H9 (cell line): Measurements from ENCODE around the gene CCR8. TPM values are rescaled to one million over a fixed set of nuclear protein-coding genes. Genes with fewer than 3 reads are reported as not detected.

Experiments used
- DNase-seq: peaks from one replicate; pipeline ENCODE4 v3.0.0-alpha.2; 2017
- H2AFZ ChIP-seq: one replicate; pipeline ENCODE4 v1.6.1; 2013; ENCODE audit warnings: mild to moderate bottlenecking, low read length, control low read depth, moderate library complexity
- H2AK5ac ChIP-seq: 2 replicates; pipeline ENCODE4 v1.6.1; 2013; ENCODE audit warnings: low read length, control low read depth, mixed read lengths; ENCODE audit not compliant: insufficient read length
- H2BK120ac ChIP-seq: one replicate; pipeline ENCODE4 v1.6.1; 2013; ENCODE audit warnings: low read depth, mild to moderate bottlenecking, low read length, control low read depth, inconsistent platforms; ENCODE audit not compliant: poor library complexity, severe bottlenecking
- H2BK12ac ChIP-seq: 2 replicates; pipeline ENCODE4 v1.6.1; 2013; ENCODE audit warnings: low read length, control low read depth, mixed read lengths, low read depth; ENCODE audit not compliant: insufficient read length
- H2BK15ac ChIP-seq: 2 replicates; pipeline ENCODE4 v1.6.1; 2013; ENCODE audit warnings: low read depth, low read length, control low read depth
- H2BK20ac ChIP-seq: one replicate; pipeline ENCODE4 v1.6.1; 2013; ENCODE audit warnings: low read depth, mild to moderate bottlenecking, low read length, control low read depth, inconsistent platforms; ENCODE audit not compliant: poor library complexity, severe bottlenecking
- H2BK5ac ChIP-seq: 2 replicates; pipeline ENCODE4 v1.6.1; 2013; ENCODE audit warnings: low read length, control low read depth, mixed read lengths; ENCODE audit not compliant: insufficient read length
- H3K14ac ChIP-seq: 2 replicates; pipeline ENCODE4 v1.6.1; 2013; ENCODE audit warnings: low read length, control low read depth; ENCODE audit not compliant: insufficient read depth
- H3K18ac ChIP-seq: 2 replicates; pipeline ENCODE4 v1.6.1; 2013; ENCODE audit warnings: low read depth, mild to moderate bottlenecking, mixed read lengths, low read length, control low read depth; ENCODE audit not compliant: insufficient read length
- H3K23ac ChIP-seq: 2 replicates; pipeline ENCODE4 v1.6.1; 2013; ENCODE audit warnings: low read length, control low read depth, mixed read lengths, low read depth; ENCODE audit not compliant: insufficient read length
- H3K23me2 ChIP-seq: 2 replicates; pipeline ENCODE4 v1.6.1; 2013; ENCODE audit warnings: low read depth, mild to moderate bottlenecking, mixed read lengths, low read length, control low read depth; ENCODE audit not compliant: insufficient read length, poor library complexity, severe bottlenecking
- H3K27ac ChIP-seq: 2 replicates; pipeline ENCODE4 v1.5.1; 2013; ENCODE audit warnings: low read length, control low read depth, mixed read lengths, low read depth; ENCODE audit not compliant: insufficient read length
- H3K27me3 ChIP-seq: 2 replicates; pipeline ENCODE4 v1.6.1; 2013; ENCODE audit warnings: low read length, control low read depth, inconsistent platforms; ENCODE audit not compliant: insufficient read depth
- H3K4ac ChIP-seq: 2 replicates; pipeline ENCODE4 v1.6.1; 2013; ENCODE audit warnings: low read depth, mild to moderate bottlenecking, control low read depth, inconsistent platforms, low read length, moderate library complexity
- H3K4me1 ChIP-seq: 2 replicates; pipeline ENCODE4 v1.6.1; 2013; ENCODE audit warnings: low read length, control low read depth, inconsistent platforms; ENCODE audit not compliant: insufficient read depth
- H3K4me2 ChIP-seq: 2 replicates; pipeline ENCODE4 v1.6.1; 2013; ENCODE audit warnings: low read length, control low read depth, mixed read lengths; ENCODE audit not compliant: insufficient read length, insufficient read depth
- H3K56ac ChIP-seq: 2 replicates; pipeline ENCODE4 v1.6.1; 2013; ENCODE audit warnings: low read depth, mild to moderate bottlenecking, mixed read lengths, low read length, control low read depth; ENCODE audit not compliant: insufficient read length
- H3K79me1 ChIP-seq: 2 replicates; pipeline ENCODE4 v1.6.1; 2013; ENCODE audit warnings: low read depth, mild to moderate bottlenecking, moderate library complexity, low read length, control low read depth, inconsistent platforms; ENCODE audit not compliant: insufficient read depth, poor library complexity, severe bottlenecking
- H3K79me2 ChIP-seq: 2 replicates; pipeline ENCODE4 v1.6.1; 2013; ENCODE audit warnings: low read length, control low read depth, inconsistent platforms; ENCODE audit not compliant: insufficient read depth
- H3K9ac ChIP-seq: 2 replicates; pipeline ENCODE4 v1.6.1; 2013; ENCODE audit warnings: low read length, control low read depth, mixed read lengths; ENCODE audit not compliant: insufficient read length; ENCODE audit errors: extremely low read depth
- H3K9me3 ChIP-seq: one replicate; pipeline ENCODE4 v1.6.1; 2013; ENCODE audit warnings: low read depth, low read length, inconsistent platforms; ENCODE audit not compliant: control insufficient read depth
- H3T11ph ChIP-seq: one replicate; pipeline ENCODE4 v1.6.1; 2013; ENCODE audit warnings: mild to moderate bottlenecking, low read length, control low read depth, inconsistent platforms
- H4K20me1 ChIP-seq: one replicate; pipeline ENCODE4 v1.6.1; 2013; ENCODE audit not compliant: control insufficient read depth, insufficient read length, insufficient read depth
- H4K5ac ChIP-seq: 2 replicates; pipeline ENCODE4 v1.6.1; 2013; ENCODE audit warnings: low read depth, mild to moderate bottlenecking, mixed read lengths, low read length, control low read depth; ENCODE audit not compliant: insufficient read length
- H4K8ac ChIP-seq: replicated peaks from 2 replicates; pipeline ENCODE4 v1.6.1; 2013; ENCODE audit warnings: low read length, control low read depth, mixed read lengths, low read depth; ENCODE audit not compliant: insufficient read length
- H4K91ac ChIP-seq: 2 replicates; pipeline ENCODE4 v1.6.1; 2013; ENCODE audit warnings: low read depth, mild to moderate bottlenecking, moderate library complexity, mixed read lengths, low read length, control low read depth; ENCODE audit not compliant: insufficient read length
- H3K27ac Mint-ChIP-seq, 3 experiments: 2 replicates in 2 of 3; 3 replicates in 1 of 3; pipeline ENCODE4 v1.8.0; 2020 to 2021; ENCODE audit warnings: mixed read lengths in 3 of 3, mild to moderate bottlenecking in 1 of 3, moderate library complexity in 1 of 3
- H3K27me3 Mint-ChIP-seq: 2 replicates; pipeline ENCODE4 v1.8.0; 2021; ENCODE audit warnings: low read depth, mild to moderate bottlenecking, moderate library complexity, mixed read lengths
- H3K36me3 Mint-ChIP-seq, 3 experiments: 2 replicates in 2 of 3; 3 replicates in 1 of 3; pipeline ENCODE4 v1.8.0; 2020 to 2021; ENCODE audit warnings: low read depth in 3 of 3, mixed read lengths in 3 of 3; ENCODE audit not compliant: insufficient read depth in 1 of 3
- H3K4me1 Mint-ChIP-seq, 2 experiments: 2 replicates each; pipeline ENCODE4 v1.8.0; 2020; ENCODE audit warnings: mixed read lengths in 2 of 2
- H3K4me3 Mint-ChIP-seq, 2 experiments: 2 replicates in 1 of 2; 3 replicates in 1 of 2; pipeline ENCODE4 v1.8.0; 2020 to 2021; ENCODE audit warnings: mild to moderate bottlenecking in 2 of 2, mixed read lengths in 2 of 2, moderate library complexity in 1 of 2
- H3K9me3 Mint-ChIP-seq, 2 experiments: 2 replicates in 1 of 2; 3 replicates in 1 of 2; pipeline ENCODE4 v1.8.0; 2020; ENCODE audit warnings: mild to moderate bottlenecking in 2 of 2, mixed read lengths in 2 of 2, moderate library complexity in 1 of 2
- CTCF ChIP-seq: fragments of 200-600 bp; sonication (generic); conservative IDR thresholded peaks from 3 replicates; pipeline ENCODE4 v1.8.0; 2021; ENCODE audit warnings: antibody characterized with exemption, mild to moderate bottlenecking
- WGBS: extraction: QIAGEN DNeasy Blood & Tissue Kit; methylation state at CpG from one replicate; pipeline ENCODE4 v1.1.7; 2013; ENCODE audit warnings: missing lambda C conversion rate, low lambda C conversion rate, mixed read lengths; ENCODE audit not compliant: insufficient read length; ENCODE audit errors: extremely low coverage; 5-methylcytosine and 5-hydroxymethylcytosine counted together
- total RNA-seq: library from RNA; stranded (reverse); gene quantifications from 2 replicates; pipeline ENCODE4 v1.2.1, GENCODE V29; 2021

CCR8 gene
- total RNA-seq, 1 experiment from 2014 or later: 0.31 TPM

GRCh38 chr3:39376959-39377634 lies 47.6 kb downstream of the CCR8 start:
- Histone ChIP-seq H4K20me1 (no peaks in the 10 kb centered on the region), H3T11ph (no peak overlapping the region), H4K8ac (no peak overlapping the region), H4K91ac (no peak overlapping the region), H3K18ac (no peak overlapping the region), H3K79me1 (no peaks in the 10 kb centered on the region), H3K14ac (no peak overlapping the region), H2BK15ac (no peak overlapping the region), H2BK120ac (no peak overlapping the region), H3K4me1 (peaks cover 8% of the 10 kb centered on the region), H2AFZ (peak overlapping the region; percentile 6), H2BK5ac (no peak overlapping the region), H3K79me2 (no peaks in the 10 kb centered on the region), H3K56ac (no peak overlapping the region), H3K4ac (no peak overlapping the region), H3K27ac (no peak overlapping the region), H3K23ac (no peak overlapping the region), H2BK12ac (no peak overlapping the region), H3K9ac (no peak overlapping the region), H2AK5ac (no peak overlapping the region), H3K23me2 (no peaks in the 10 kb centered on the region), H3K9me3 (no peaks in the 10 kb centered on the region), H3K27me3 (no peaks in the 10 kb centered on the region), H3K4me2 (no peak overlapping the region), H2BK20ac (no peak overlapping the region), H4K5ac (no peak overlapping the region)
- no peaks in the 10 kb centered on the region for H3K27me3 Mint-ChIP-seq
- peaks cover 11 to 16% of the 10 kb centered on the region in 2 experiments for H3K9me3 Mint-ChIP-seq
- H3K4me3 Mint-ChIP-seq: peak overlapping the region in 1 of 2 experiments; percentile 3; a peak in 2 of 5 replicates
- H3K36me3 Mint-ChIP-seq: peaks cover 8 to 18% (median 11%) of the 10 kb centered on the region in 3 experiments; a peak in 6 of 7 replicates
- H3K27ac Mint-ChIP-seq: peak overlapping the region in 2 of 3 experiments; percentile 30 to 68; a peak in 3 of 7 replicates
- H3K4me1 Mint-ChIP-seq: peaks cover 26 to 27% of the 10 kb centered on the region in 2 experiments
- TF ChIP-seq CTCF: no peak
- no CpG with 5 or more reads among the region's 5 CpGs for WGBS
- DNase-seq: no peak
